Activated T-cell treated with anti-CD3 and anti-CD28 coated beads, Interleukin-2, amount 50 U/mL, for 4 hours (primary cell): ENCODE data around the gene SERBP1. TPM values are rescaled to one million over a fixed set of nuclear protein-coding genes. Genes with fewer than 3 reads are reported as not detected.
A peak's percentile ranks its signal among the peaks of the same experiment; 100 is the strongest.
"Not testable (repeated sequence)": the region's sequence is repeated elsewhere in the genome, so short reads cannot be mapped to it uniquely, and the experiment has no call there.

Experiments used
- ATAC-seq, 2 donors: fragments of 200-7000 bp; cut with Tn5 transposase; one replicate each; pipeline ENCODE4 v1.10.0; 2021
- DNase-seq: peaks from one replicate; pipeline ENCODE4 v3.0.0-alpha.2; 2020
- H3K27me3 Mint-ChIP-seq: one replicate; pipeline ENCODE4 v1.8.0; 2021; ENCODE audit warnings: low read depth, mixed read lengths
- H3K36me3 Mint-ChIP-seq: one replicate; pipeline ENCODE4 v1.8.0; 2022; ENCODE audit warnings: mixed read lengths; ENCODE audit not compliant: insufficient read depth
- H3K4me1 Mint-ChIP-seq: one replicate; pipeline ENCODE4 v1.8.0; 2021; ENCODE audit warnings: low read depth, mixed read lengths
- H3K4me3 Mint-ChIP-seq: one replicate; pipeline ENCODE4 v1.8.0; 2021; ENCODE audit warnings: mild to moderate bottlenecking, moderate library complexity, mixed read lengths
- H3K9me3 Mint-ChIP-seq: one replicate; pipeline ENCODE4 v1.8.0; 2021; ENCODE audit warnings: mixed read lengths
- total RNA-seq, 3 donors: library from RNA; stranded (reverse); gene quantifications; one replicate each; pipeline ENCODE4 v1.2.1, GENCODE V29; 2021

Gene SERBP1
- total RNA-seq, 3 donors from 2014 or later, result 753 to 907 (median 821) TPM

- H3K9me3 Mint-ChIP-seq, result no peaks in the 10 kb centered on the region
- H3K27me3 Mint-ChIP-seq, result no peaks in the 10 kb centered on the region
- peaks cover 25% of the 10 kb centered on the region for H3K36me3 Mint-ChIP-seq
- H3K4me3 Mint-ChIP-seq, result no peak overlapping the region
- DNase-seq (no peak), ATAC-seq (no peak)
- H3K4me1 Mint-ChIP-seq, result peaks cover 8% of the 10 kb centered on the region
These were observed 22.7 kb downstream of the SERBP1 start for GRCh38 chr1:67407498-67407897.

- peaks cover 19% of the 10 kb centered on the region for H3K36me3 Mint-ChIP-seq
- ATAC-seq, result no peak
- H3K9me3 Mint-ChIP-seq, result no peaks in the 10 kb centered on the region
- H3K4me3 Mint-ChIP-seq, result no peak overlapping the region
- H3K27me3 Mint-ChIP-seq, result no peaks in the 10 kb centered on the region
- H3K4me1 Mint-ChIP-seq, result peaks cover 9% of the 10 kb centered on the region
- no peak for DNase-seq
These were observed 24.5 kb downstream of the SERBP1 start for GRCh38 chr1:67405473-67406245.

- Mint-ChIP-seq H3K4me1 (peaks cover 10% of the 10 kb centered on the region), H3K27me3 (no peaks in the 10 kb centered on the region), H3K4me3 (no peak overlapping the region), H3K9me3 (no peaks in the 10 kb centered on the region), H3K36me3 (peaks cover 6% of the 10 kb centered on the region)
- no peak for DNase-seq
- ATAC-seq, result no peak
These were observed 26.0 kb downstream of the SERBP1 start for GRCh38 chr1:67404212-67404620.

GRCh38 chr1:67401443-67401842 is 28.8 kb downstream of the SERBP1 start:
- Mint-ChIP-seq H3K27me3 (no peaks in the 10 kb centered on the region), H3K4me1 (peaks cover 11% of the 10 kb centered on the region), H3K9me3 (no peaks in the 10 kb centered on the region), H3K4me3 (no peak overlapping the region), H3K36me3 (peaks cover 16% of the 10 kb centered on the region)
- DNase-seq, result no peak
- no peak for ATAC-seq

- not testable (repeated sequence) for H3K27me3 Mint-ChIP-seq
- peaks cover 28% of the 10 kb centered on the region for H3K36me3 Mint-ChIP-seq
These were observed 30.0 kb downstream of the SERBP1 start for GRCh38 chr1:67400029-67400786.

GRCh38 chr1:67399199-67399993 is 30.8 kb downstream of the SERBP1 start:
- Mint-ChIP-seq H3K4me3 (no peak overlapping the region), H3K36me3 (peaks cover 26% of the 10 kb centered on the region)
- ATAC-seq, result peak; percentile 5 to 16

More at GRCh38 chr1:67400029-67400786, 30.0 kb downstream of the SERBP1 start:
- not testable (repeated sequence) for H3K9me3 Mint-ChIP-seq, DNase-seq, H3K4me3 Mint-ChIP-seq
- H3K4me1 Mint-ChIP-seq, result peaks cover 11% of the 10 kb centered on the region
- peak; percentile 70 to 75 for ATAC-seq

GRCh38 chr1:67394548-67394947 is 35.7 kb downstream of the SERBP1 start:
- Mint-ChIP-seq H3K9me3 (no peaks in the 10 kb centered on the region), H3K4me3 (no peak overlapping the region), H3K4me1 (peaks cover 4% of the 10 kb centered on the region), H3K36me3 (peaks cover 53% of the 10 kb centered on the region), H3K27me3 (no peaks in the 10 kb centered on the region)
- DNase-seq, result no peak
- no peak for ATAC-seq

More at GRCh38 chr1:67399199-67399993, 30.8 kb downstream of the SERBP1 start:
- DNase-seq, result no peak
- no peaks in the 10 kb centered on the region for H3K9me3 Mint-ChIP-seq
- H3K4me1 Mint-ChIP-seq, result peaks cover 11% of the 10 kb centered on the region
- no peaks in the 10 kb centered on the region for H3K27me3 Mint-ChIP-seq

GRCh38 chr1:67393737-67394136 is 36.5 kb downstream of the SERBP1 start:
- no peaks in the 10 kb centered on the region for H3K27me3 Mint-ChIP-seq
- H3K4me1 Mint-ChIP-seq, result no peaks in the 10 kb centered on the region
- ATAC-seq (no peak), DNase-seq (no peak)
- peaks cover 55% of the 10 kb centered on the region for H3K36me3 Mint-ChIP-seq
- no peak overlapping the region for H3K4me3 Mint-ChIP-seq
- H3K9me3 Mint-ChIP-seq, result no peaks in the 10 kb centered on the region

GRCh38 chr1:67393240-67393639 is 37.0 kb downstream of the SERBP1 start:
- H3K27me3 Mint-ChIP-seq, result no peaks in the 10 kb centered on the region
- ATAC-seq (no peak), DNase-seq (no peak)
- H3K9me3 Mint-ChIP-seq, result no peaks in the 10 kb centered on the region
- H3K4me3 Mint-ChIP-seq, result no peak overlapping the region
- H3K4me1 Mint-ChIP-seq, result no peaks in the 10 kb centered on the region
- peaks cover 54% of the 10 kb centered on the region for H3K36me3 Mint-ChIP-seq

GRCh38 chr1:67390041-67390887 is 39.9 kb downstream of the SERBP1 start:
- no peak overlapping the region for H3K4me3 Mint-ChIP-seq
- ATAC-seq (no peak), DNase-seq (no peak)
- H3K36me3 Mint-ChIP-seq, result peaks cover 38% of the 10 kb centered on the region
- H3K4me1 Mint-ChIP-seq, result no peaks in the 10 kb centered on the region
- no peaks in the 10 kb centered on the region for H3K9me3 Mint-ChIP-seq
- no peaks in the 10 kb centered on the region for H3K27me3 Mint-ChIP-seq

- peaks cover 18% of the 10 kb centered on the region for H3K9me3 Mint-ChIP-seq
- H3K4me3 Mint-ChIP-seq, result no peak overlapping the region
- no peak for DNase-seq
- ATAC-seq, result no peak
- no peaks in the 10 kb centered on the region for H3K4me1 Mint-ChIP-seq
- H3K27me3 Mint-ChIP-seq, result no peaks in the 10 kb centered on the region
- H3K36me3 Mint-ChIP-seq, result peaks cover 50% of the 10 kb centered on the region
These were observed 46.1 kb downstream of the SERBP1 start for GRCh38 chr1:67383999-67384638.

GRCh38 chr1:67382292-67382691 is 47.9 kb downstream of the SERBP1 start:
- H3K9me3 Mint-ChIP-seq, result peaks cover 18% of the 10 kb centered on the region
- ATAC-seq (no peak), DNase-seq (no peak)
- no peaks in the 10 kb centered on the region for H3K27me3 Mint-ChIP-seq
- H3K4me1 Mint-ChIP-seq, result no peaks in the 10 kb centered on the region
- H3K36me3 Mint-ChIP-seq, result peaks cover 50% of the 10 kb centered on the region
- H3K4me3 Mint-ChIP-seq, result no peak overlapping the region

- ATAC-seq (no peak), DNase-seq (no peak)
- Mint-ChIP-seq H3K36me3 (peaks cover 57% of the 10 kb centered on the region), H3K27me3 (no peaks in the 10 kb centered on the region), H3K4me3 (no peak overlapping the region), H3K9me3 (peaks cover 18% of the 10 kb centered on the region), H3K4me1 (no peaks in the 10 kb centered on the region)
These were observed 49.0 kb downstream of the SERBP1 start for GRCh38 chr1:67381154-67381553.
